NCI-H2107 treated with DMSO at 0.1 percent for 48 hours (cell line): Measurements from ENCODE around the gene CRNN.

Experiments used
- DNase-seq: peaks from one replicate; lab custom pipeline; 2025; ENCODE audit not compliant: unreplicated experiment; lab: John Stamatoyannopoulos, UW

CRNN gene

GRCh38 chr1:152426731-152427130 lies 12.7 kb upstream of the CRNN start:
- DNase-seq, result no peak

- DNase-seq, result no peak
These were observed 5.9 kb upstream of the CRNN start for GRCh38 chr1:152419917-152420316.

DNA sequence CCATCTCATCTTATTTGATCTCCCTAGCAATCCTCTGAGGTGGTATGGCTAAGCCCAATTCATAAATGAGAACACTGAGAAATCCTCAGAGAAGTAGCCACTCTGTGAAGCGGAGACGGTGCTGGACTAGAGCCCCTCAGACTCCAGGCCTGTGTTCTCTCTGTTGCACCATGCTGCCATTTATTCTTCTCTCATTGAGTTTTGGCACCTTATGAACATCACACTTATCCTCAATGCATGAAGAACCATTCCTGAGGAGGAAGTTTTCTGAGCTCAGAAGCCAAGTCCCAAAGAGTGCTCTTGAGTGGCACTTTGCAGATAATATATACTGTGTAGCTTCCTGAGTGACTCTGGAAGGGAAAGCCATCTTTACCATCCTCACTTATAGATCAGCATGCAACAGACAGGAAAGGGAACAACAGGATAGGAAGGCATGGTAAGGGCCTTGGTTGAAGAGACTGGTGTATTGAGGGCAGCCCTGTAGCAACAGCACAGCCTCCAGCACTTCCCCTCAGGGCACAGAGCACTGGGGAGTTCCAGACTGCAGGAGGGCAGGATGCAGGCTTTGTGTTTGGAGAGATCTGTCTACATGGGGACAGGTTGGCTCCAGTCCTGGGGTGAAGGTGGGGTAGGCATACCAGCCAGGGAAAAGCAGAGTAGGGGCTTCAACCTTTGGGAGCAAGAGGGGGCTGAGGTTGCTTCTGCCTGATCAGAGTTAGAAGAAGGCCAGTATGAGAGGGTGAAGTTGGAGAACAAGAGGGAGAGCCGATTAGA lies 1.6 kb upstream of the CRNN start:
- no peak for DNase-seq

DNA sequence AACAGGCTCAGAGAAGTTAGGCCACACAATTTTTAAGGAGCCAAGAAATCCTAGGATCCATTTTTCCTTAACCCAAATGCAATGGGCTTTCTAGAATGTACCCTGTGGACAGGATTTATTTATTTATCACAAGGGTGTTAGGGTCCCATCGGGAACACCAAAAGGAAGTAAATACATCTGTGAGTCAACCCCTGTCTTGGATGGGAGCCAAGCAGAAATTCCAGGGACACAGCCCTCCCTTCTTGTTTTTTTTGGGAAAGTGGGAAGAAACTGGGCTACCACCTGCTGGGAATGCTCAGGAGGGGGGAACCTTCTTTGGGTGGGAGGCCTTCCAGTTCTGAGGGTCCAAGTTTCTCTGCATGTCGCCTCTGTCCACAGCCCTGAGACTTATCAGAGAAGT lies 1.3 kb downstream of the CRNN start:
- no peak for DNase-seq

DNA sequence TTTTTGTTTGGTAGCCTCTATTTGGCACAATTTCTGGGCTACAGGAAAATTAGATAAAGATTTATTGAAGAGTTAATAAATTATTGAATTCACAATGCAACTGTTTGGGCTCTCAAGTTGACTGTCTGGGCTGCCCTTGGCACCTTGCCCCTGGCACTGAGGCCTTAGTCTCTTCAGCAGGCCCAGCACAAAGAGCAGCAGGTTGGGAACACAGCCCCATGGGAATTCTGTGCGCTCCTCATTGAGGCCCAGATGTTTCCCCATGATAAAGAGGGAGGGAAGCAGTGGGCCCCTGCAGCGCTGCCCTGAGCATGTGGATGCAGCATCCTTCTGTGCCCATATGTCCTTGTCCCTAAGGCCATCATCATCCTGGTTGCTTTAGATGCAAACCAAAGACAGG lies 2.9 kb downstream of the CRNN start:
- DNase-seq, result no peak

DNA sequence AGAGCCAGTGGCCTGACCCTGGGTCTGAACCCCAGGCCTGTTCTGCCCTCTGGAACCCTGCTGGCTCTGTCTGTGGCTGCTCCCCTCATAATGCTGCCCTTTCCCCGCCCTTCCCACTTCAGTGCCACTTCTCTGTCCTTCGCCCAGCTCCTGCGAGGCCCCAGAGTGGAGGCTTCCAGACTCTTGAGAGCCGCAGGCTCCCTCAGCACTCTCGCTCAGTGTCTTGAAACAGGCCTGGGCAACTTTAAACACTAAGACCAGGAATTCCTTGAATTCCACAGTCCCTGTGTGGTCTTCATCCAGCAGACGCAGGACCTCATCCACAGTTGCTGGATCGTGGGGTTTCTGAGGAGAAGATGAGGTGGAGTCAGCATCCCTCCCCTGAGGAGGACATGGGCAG lies 3.5 kb downstream of the CRNN start:
- no peak for DNase-seq

DNA sequence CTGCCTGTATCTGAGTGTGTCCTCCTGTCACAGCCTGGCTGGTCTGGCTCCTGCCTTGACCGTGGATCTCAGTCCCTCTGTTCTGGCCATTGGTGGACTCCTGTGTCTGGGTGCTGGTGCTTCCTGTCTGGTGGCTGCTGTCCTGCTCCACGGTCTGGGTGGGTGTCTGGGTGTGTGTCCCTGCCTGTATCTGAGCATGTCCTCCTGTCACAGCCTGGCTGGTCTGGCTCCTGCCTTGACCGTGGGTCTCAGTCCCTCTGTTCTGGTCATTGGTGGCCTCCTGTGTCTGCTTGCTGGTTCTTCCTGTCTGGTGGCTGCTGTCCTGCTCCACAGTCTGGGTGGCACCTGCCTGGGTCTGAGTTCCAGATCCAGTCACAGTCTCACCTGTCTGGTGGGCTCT lies 4.0 kb downstream of the CRNN start:
- no peak for DNase-seq

- no peak for DNase-seq
These were observed 5.4 kb downstream of the CRNN start for GRCh38 chr1:152408664-152409063.

GRCh38 chr1:152398812-152399698 lies 15.0 kb downstream of the CRNN start:
- DNase-seq, result no peak

GRCh38 chr1:152397474-152397873 lies 16.6 kb downstream of the CRNN start:
- DNase-seq, result no peak

DNA sequence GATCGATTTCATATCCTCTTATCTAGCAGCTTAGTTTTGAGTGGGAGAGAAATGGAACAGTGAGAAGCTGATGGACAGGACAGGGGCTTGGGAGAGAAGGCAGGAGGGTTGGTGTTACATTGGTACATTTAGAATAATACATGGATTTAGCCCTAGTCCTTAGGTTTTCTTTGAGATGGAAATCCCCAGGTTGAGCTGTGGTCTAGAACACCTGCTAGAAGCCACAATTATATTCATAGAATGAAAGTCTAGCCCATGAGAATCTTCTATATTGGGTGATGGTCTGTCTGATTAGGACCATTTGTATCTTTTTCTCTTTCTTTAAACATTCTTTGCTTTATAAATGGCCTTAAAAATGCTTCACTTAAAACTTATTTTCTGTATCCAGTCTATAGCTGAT lies 19.9 kb downstream of the CRNN start:
- DNase-seq, result no peak

- peak; percentile 19 for DNase-seq
These were observed 21.2 kb downstream of the CRNN start for GRCh38 chr1:152392909-152393308.

DNA sequence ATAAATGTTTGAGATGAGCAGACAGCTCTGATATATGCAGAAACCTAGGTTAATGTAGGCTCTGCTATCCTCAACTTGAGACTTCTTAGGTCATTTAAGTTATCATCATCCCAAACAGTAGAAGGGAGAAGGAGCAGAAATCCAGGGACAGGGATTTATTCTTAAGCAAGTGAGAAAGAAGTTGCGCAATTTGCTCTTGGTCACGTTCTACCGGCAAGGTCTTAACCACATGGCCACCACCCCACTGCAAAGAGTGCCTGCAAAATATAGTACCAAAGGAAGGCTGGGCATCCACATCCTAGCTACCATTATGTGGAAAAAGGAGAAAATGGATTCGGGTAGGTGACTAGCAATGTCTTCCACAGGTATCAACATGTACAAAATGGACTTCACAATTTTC lies 25.2 kb downstream of the CRNN start:
- no peak for DNase-seq

DNA sequence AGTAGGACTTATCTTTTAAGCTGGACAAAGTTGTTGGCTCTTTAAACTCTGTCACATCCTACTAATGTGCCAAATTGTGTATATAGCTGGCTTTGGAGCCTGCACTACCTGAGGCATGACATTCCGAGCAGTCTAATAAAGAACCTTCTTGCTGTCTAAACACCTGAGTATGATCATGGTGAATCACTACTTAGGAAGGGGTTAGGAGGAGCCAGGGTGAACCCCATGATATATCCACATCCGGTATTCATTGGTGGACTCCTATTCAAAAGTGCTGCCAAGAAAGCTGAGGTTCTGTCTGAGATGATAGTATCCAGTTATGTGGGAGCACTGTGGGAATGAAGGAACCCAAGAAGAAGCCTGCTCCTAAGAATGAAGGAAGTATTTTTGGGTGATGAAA lies 27.1 kb downstream of the CRNN start:
- DNase-seq, result no peak

DNA sequence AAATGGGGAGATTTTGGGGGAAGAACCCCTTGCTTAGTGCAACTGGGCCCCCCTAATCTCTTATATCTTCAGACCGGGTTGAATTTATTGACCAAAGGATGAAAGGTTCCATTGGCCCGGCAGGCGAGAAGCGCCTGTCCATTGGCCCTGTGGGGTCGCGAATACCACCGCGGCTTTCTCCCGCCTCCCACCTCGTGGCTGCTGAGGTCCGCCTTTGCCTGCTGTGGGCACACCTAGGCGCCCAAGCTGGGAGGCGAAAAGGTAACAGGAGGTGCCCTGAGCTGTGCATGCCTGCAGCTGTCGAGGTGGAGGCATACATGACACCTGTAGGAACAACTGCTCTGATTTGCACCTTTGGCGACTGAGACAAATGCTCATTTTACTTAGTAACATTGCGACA lies 33.1 kb downstream of the CRNN start:
- DNase-seq, result no peak

- DNase-seq, result no peak
These were observed 39.6 kb downstream of the CRNN start for GRCh38 chr1:152374451-152374850.

- DNase-seq, result no peak
These were observed 41.4 kb downstream of the CRNN start for GRCh38 chr1:152372672-152373071.

GRCh38 chr1:152367436-152367835 lies 46.6 kb downstream of the CRNN start:
- no peak for DNase-seq

DNA sequence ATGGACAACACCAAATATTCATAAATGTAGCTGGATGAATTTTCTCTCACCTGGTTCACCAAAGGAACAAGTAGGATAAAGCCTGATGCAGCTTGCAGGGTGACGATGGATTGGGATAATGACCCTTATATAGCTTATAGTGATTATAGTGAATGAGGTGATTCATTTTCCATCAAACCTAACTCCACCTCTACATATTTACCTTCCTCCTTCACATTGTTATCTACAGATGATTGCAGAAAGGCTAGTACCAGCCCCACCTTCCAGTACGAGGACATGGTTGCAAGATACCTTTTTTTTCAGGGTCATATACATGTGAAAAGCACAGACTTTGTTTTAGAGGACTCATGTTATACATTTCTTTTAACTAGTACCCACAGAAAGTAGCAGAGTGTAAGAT lies 54.2 kb downstream of the CRNN start, which contains the start of gene FLG2:
Gene FLG2, minus strand, starts transcription at position 101 of the 400 bp plus-strand sequence. CDS start 1,122 bp downstream, outside the sequence.
- no peak for DNase-seq
